ENCODE measurements around the gene CD300C.

- no peak for TF ChIP-seq CTCF (IDR thresholded peaks at IDR 0.05)
- TF ChIP-seq POLR2A (IDR thresholded peaks at IDR 0.05): no peak
Observed at GRCh38 chr17:74499992-74500391, 45.9 kb downstream of the CD300C start.
